MM.1S (cell line): ENCODE results near the gene SCLY.
"Not testable (repeated sequence)": the region's sequence is repeated elsewhere in the genome, so short reads cannot be mapped to it uniquely, and the experiment has no call there.

Experiments used
- CTCF ChIP-seq: fragments of 300-600 bp; sonication (generic); IDR thresholded peaks from 2 replicates; pipeline ENCODE4 v1.5.1; 2016; ENCODE audit warnings: antibody characterized with exemption, low read length, mixed read lengths
- EZH2 ChIP-seq: fragments of 300-600 bp; sonication (generic); optimal IDR thresholded peaks from 2 replicates; pipeline ENCODE3; 2017; ENCODE audit warnings: low read depth, mild to moderate bottlenecking, antibody characterized with exemption, low read length, mixed read lengths

- not testable (repeated sequence) for TF ChIP-seq CTCF, EZH2
Observed at GRCh38 chr2:238033991-238034390, 26.8 kb upstream of the SCLY start.
